Measurements from ENCODE around the gene OR2G2. TPM values are rescaled to one million over a fixed set of nuclear protein-coding genes. Genes with fewer than 3 reads are reported as not detected.

The OR2G2 gene
- total and polyA plus RNA-seq, 2 of the 13 experiments (the other 11 are each of a cell fraction or from before 2014, with no cell fraction given): not detected

DNA sequence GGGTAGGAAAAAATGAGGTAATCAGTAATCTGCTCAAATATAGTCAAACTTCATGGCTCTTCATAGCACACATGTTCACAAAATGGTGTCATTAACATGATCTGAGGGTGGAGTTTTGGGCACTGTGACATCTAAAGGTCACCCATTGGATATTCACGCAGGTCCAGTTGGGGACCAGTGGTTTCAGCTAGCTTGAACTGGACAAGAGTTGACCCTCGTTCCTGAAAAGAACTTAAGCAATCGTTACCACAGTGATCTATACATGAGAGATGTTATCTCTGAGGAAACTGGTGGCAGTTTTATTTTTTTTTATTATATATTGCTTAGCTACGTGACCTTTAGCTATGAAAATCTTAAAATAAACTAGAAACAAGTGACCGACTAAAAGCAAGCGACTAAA is 48.9 kb upstream of the OR2G2 start:
- H3K79me2 ChIP-seq (ENCODE audit: insufficient read depth, low read length): no peaks in the 10 kb centered on the region
- H3K4me2 ChIP-seq (ENCODE audit: low read depth, low read length): no peak overlapping the region
- intact Hi-C loops (cut with micrococcal nuclease; ENCODE audit: unreplicated experiment): no loop called here
- no peaks in the 10 kb centered on the region for H3K27me3 ChIP-seq (ENCODE audit: control insufficient read depth in 1 of 2, insufficient read depth in 2 of 2, low read length in 2 of 2)
- CTCF ChIA-PET (ENCODE audit: low intra/inter-chr PET ratio, low total read pairs): no interaction called here
- TF ChIP-seq RCOR2 (CRISPR knock-in tag; IDR thresholded peaks at IDR 0.05) (no peak), BRCA1 (CRISPR knock-in tag; IDR thresholded peaks at IDR 0.05) (no peak), ZBTB3 (CRISPR knock-in tag; IDR thresholded peaks at IDR 0.05; ENCODE audit: borderline replicate concordance, low read depth) (no peak), FOXO1 (CRISPR knock-in tag; IDR thresholded peaks at IDR 0.05) (no peak), ZNF605 (CRISPR knock-in tag; IDR thresholded peaks at IDR 0.05) (no peak), KAT2B (IDR thresholded peaks at IDR 0.05; ENCODE audit: borderline replicate concordance, low read depth, low read length) (no peak), MAF1 (CRISPR knock-in tag; IDR thresholded peaks at IDR 0.05; ENCODE audit: borderline replicate concordance) (no peak), PCBP2 (optimal IDR thresholded peaks at IDR 0.05; ENCODE audit: low read depth, low read length, poor library complexity, severe bottlenecking) (no peak), ETV6 (CRISPR knock-in tag; conservative IDR thresholded peaks at IDR 0.05) (no peak), PRMT3 (CRISPR knock-in tag; IDR thresholded peaks at IDR 0.05; ENCODE audit: borderline replicate concordance, low read depth) (no peak), ZNF446 (CRISPR knock-in tag; IDR thresholded peaks at IDR 0.05) (no peak), MEIS1 (CRISPR knock-in tag; IDR thresholded peaks at IDR 0.05; ENCODE audit: borderline replicate concordance) (no peak)
- TF ChIP-seq, protein P1, sequence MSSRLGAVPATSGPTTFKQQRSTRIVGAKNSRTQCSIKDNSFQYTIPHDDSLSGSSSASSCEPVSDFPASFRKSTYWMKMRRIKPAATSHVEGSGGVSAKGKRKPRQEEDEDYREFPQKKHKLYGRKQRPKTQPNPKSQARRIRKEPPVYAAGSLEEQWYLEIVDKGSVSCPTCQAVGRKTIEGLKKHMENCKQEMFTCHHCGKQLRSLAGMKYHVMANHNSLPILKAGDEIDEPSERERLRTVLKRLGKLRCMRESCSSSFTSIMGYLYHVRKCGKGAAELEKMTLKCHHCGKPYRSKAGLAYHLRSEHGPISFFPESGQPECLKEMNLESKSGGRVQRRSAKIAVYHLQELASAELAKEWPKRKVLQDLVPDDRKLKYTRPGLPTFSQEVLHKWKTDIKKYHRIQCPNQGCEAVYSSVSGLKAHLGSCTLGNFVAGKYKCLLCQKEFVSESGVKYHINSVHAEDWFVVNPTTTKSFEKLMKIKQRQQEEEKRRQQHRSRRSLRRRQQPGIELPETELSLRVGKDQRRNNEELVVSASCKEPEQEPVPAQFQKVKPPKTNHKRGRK (CRISPR knock-in tag; IDR thresholded peaks at IDR 0.05): no peak
- TF ChIP-seq, protein P2, sequence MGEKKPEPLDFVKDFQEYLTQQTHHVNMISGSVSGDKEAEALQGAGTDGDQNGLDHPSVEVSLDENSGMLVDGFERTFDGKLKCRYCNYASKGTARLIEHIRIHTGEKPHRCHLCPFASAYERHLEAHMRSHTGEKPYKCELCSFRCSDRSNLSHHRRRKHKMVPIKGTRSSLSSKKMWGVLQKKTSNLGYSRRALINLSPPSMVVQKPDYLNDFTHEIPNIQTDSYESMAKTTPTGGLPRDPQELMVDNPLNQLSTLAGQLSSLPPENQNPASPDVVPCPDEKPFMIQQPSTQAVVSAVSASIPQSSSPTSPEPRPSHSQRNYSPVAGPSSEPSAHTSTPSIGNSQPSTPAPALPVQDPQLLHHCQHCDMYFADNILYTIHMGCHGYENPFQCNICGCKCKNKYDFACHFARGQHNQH (CRISPR knock-in tag; IDR thresholded peaks at IDR 0.05): no peak
- TF ChIP-seq, protein P3, sequence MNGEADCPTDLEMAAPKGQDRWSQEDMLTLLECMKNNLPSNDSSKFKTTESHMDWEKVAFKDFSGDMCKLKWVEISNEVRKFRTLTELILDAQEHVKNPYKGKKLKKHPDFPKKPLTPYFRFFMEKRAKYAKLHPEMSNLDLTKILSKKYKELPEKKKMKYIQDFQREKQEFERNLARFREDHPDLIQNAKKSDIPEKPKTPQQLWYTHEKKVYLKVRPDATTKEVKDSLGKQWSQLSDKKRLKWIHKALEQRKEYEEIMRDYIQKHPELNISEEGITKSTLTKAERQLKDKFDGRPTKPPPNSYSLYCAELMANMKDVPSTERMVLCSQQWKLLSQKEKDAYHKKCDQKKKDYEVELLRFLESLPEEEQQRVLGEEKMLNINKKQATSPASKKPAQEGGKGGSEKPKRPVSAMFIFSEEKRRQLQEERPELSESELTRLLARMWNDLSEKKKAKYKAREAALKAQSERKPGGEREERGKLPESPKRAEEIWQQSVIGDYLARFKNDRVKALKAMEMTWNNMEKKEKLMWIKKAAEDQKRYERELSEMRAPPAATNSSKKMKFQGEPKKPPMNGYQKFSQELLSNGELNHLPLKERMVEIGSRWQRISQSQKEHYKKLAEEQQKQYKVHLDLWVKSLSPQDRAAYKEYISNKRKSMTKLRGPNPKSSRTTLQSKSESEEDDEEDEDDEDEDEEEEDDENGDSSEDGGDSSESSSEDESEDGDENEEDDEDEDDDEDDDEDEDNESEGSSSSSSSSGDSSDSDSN (CRISPR knock-in tag; IDR thresholded peaks at IDR 0.05): no peak
- TF ChIP-seq, protein P4, sequence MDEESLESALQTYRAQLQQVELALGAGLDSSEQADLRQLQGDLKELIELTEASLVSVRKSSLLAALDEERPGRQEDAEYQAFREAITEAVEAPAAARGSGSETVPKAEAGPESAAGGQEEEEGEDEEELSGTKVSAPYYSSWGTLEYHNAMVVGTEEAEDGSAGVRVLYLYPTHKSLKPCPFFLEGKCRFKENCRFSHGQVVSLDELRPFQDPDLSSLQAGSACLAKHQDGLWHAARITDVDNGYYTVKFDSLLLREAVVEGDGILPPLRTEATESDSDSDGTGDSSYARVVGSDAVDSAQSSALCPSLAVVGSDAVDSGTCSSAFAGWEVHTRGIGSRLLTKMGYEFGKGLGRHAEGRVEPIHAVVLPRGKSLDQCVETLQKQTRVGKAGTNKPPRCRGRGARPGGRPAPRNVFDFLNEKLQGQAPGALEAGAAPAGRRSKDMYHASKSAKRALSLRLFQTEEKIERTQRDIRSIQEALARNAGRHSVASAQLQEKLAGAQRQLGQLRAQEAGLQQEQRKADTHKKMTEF (CRISPR knock-in tag; IDR thresholded peaks at IDR 0.05): no peak
- BruUV-seq (replicated peaks): no TSS peak
- H3K27ac ChIP-seq (ENCODE audit: extremely low read length, insufficient read depth, low read length): no peak overlapping the region
- in situ Hi-C loops (cut with HindIII; ENCODE audit: extremely low pct_ligation_motif_present, low pct_unique_long_range_greater_than_20kb): no loop called here
- no peak for FAIRE-seq
- no peak overlapping the region for H3K9ac ChIP-seq (ENCODE audit: insufficient read depth, low read depth, low read length)
- no peak for ATAC-seq
- 32% methylated on average over 6 of the region's 6 CpGs for WGBS (ENCODE audit: low lambda C conversion rate)
- H3K4me1 ChIP-seq (ENCODE audit: insufficient read depth, low read length): no peaks in the 10 kb centered on the region
- no peaks in the 10 kb centered on the region for H4K20me1 ChIP-seq (ENCODE audit: insufficient read depth, low read length)
- POLR2A ChIA-PET: no interaction called here
- H3K9me3 ChIP-seq (ENCODE audit: low read length): no peaks in the 10 kb centered on the region
- DNase-seq (ENCODE audit: low spot score): no peak
- H2AFZ ChIP-seq (ENCODE audit: low read length): no peak overlapping the region
- H3K4me3 ChIP-seq (replicated peaks in 1 of 3; ENCODE audit: insufficient read depth in 1 of 3, low read depth in 2 of 3, low read length in 3 of 3): no peak overlapping the region
- H3K36me3 ChIP-seq (replicated peaks in 1 of 2; ENCODE audit: control insufficient read depth in 1 of 2, insufficient read depth in 2 of 2, low read length in 2 of 2): no peaks in the 10 kb centered on the region
